CD4-positive, alpha-beta T cell treated with Interleukin-4 for 1 hour (primary cell): ENCODE measurements around the gene CARD11.
"Not testable (repeated sequence)": the region's sequence is repeated elsewhere in the genome, so short reads cannot be mapped to it uniquely, and the experiment has no call there.

ENCODE experiments used
- DNase-seq, 2 donors: peaks; one replicate each; pipeline ENCODE4 v3.0.0-alpha.2; 2020 to 2022

The CARD11 gene

DNA sequence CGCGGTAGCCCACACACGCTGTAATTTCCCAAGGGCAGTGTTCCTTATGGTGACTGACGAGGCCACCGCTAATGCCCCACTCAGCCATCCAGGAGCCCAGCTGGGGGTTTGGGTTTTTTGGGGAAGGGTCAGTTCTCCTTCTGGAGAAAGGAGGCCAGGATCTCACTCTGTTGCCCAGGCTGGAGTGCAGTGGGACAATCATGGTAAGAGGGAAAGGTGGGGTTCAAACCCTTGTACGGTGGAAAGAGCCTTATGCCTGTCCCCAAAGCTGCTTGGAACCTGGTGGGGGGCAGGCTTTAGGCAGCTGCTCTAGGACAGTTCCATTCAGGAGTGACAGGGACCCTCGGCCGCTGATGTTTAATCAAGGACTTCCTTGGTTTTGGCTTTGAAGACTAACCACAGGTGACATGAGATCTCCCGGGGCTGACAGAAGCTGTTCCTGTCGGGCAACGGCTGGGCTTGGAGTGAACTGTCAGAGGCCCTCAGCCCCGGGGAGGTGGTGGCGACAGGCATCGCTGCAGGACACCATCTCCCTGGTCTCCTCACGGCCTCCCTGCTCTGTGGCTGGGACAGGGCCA lies 84.5 kb downstream of the CARD11 start:
- DNase-seq: no peak

DNA sequence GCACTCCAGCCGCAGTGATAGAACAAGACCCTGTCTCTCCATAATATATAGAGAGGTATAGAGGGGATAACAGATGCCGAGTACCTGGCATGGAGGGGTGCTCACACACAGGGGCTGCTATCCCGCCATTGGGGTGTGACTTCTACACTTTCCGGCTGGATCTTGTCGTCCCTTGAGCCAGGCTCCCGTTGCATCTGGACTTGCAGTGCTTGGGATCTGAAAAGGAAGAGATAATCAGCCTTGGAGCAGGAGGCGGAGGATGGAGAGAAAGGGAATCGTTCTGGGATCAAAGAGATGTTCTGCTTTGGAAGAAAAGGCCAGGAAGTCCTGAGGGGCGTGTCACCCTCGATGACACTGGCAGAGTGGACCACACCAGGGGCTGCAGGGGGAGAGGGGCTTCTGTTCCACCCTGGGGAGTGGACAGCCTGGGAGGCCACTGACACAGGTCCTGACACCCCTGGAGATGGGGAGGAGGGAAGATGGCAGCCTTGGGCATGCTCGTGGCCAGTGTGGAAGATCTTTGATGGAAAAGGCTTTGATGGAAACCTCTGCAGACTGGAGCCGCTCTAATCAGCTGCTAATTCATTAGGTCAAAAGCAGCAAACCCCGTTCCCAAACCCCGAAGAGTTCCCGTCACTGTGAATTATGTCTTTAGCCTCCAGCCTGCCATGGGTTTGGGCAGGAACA lies 85.1 kb downstream of the CARD11 start:
- no peak for DNase-seq

DNA sequence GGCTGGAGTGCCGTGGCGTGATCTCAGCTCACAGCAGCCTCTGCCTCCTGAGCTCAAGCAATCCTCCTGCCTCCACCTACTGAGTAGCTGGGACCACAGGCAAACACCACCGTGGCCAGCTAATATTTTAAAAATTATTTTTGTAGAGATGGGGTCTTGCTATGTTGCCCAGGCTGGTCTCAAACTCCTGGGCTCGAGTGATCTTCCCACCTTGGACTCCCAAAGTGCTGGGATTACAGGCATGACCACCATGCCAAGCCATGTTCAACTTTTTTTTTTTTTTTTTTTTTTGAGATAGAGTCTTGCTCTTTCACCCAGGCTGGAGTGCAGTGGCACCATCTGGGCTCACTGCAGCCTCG lies 86.3 kb downstream of the CARD11 start:
- DNase-seq: not testable (repeated sequence)

DNA sequence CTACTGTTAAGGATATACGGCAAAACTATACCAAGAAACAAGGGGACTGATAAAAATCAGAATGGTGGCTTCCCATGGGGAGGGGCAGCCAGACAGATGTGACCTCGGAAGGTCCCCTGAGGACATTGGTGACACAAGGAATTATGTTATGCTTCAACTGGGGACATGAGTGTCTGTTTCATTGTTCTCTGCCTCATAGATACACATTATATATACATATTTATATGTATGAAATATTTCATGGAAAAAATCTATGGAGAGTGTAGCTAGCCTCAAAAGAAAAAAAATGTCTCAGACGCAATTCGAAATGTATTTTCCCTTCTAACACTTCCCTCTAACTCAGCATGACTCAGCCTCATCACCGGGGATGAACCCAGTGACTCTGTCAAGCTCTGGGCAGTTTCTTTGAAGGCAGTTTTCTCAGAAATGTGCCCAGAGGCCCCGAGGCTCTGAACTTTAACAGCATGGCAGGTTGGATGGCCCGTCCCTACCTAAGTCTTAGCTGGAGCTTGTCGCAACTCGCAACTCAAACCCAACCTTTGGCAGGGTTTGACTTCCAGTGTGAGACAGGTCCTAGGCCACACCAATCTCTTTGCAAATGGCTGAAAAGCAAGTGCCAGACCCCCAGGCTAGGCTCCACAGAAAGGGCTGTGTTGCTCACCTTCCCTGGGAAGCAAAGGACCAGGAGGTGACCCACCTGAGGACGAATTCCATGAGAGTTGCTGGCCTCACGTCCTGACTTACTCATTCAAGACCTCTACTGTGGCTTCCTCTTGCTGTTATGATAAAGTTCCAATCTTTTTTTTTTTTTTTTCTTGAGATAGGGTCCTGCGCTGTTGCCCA lies 86.9 kb downstream of the CARD11 start:
- peak; percentile 38 to 71 for DNase-seq

DNA sequence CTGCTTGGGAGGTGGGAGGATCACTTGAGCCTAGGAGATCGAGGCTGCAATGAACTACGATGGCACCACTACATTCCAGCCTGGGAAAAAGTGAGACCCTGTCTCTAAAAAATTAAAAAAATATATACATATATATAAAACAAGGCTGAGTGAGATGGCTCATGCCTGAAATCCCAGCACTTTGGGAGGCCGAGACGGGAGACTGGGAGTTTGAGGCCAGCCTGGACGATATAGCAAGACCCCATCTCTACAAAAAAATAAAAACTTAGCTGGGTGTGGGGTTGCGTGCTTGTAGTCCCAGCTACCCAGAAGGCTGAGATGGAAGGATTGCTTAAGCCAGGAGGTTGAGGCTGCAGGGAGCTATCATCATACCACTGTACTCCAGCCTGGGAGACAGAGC lies 87.6 kb downstream of the CARD11 start:
- no peak for DNase-seq

DNA sequence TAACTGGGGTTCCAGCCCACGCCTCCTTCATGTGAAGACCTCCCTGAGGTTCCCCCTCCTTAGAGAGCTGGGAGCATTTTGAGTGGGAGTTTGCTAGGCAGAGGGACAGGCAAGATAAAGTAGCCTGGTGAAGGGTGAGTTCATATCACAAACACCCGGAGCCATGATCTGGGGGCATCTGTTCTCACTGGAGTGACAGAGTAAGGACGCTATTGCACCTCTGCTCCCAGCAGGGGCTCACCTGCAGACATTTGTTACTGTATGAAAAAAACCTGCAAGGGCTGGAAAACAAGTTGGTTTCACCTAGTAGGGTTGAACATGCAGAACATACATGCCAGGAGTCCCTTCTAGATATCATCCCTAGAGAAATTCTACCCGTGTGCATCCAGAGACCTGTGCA lies 88.4 kb downstream of the CARD11 start:
- DNase-seq: no peak

DNA sequence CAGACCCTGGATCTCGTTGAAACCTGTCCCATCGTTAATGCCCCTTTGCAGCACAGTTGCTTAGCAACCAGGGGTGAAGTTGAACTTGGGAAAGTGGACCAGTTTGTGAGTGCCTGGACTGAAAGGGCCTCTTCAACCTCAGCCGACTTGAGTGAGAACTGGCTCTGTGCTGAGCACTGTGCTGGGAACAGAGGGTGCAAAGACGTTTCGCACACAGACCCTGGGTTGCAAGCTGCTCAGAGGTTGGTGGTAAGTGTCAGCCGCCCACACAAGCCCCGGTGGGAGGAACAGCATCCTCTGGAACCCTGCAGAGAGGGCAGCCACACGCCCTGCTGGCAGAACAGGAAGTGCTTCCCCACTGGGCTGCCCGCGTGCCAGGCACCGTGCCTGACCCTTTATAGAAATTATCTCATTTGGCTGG lies 89.2 kb downstream of the CARD11 start:
- DNase-seq: peak; percentile 35 to 43

DNA sequence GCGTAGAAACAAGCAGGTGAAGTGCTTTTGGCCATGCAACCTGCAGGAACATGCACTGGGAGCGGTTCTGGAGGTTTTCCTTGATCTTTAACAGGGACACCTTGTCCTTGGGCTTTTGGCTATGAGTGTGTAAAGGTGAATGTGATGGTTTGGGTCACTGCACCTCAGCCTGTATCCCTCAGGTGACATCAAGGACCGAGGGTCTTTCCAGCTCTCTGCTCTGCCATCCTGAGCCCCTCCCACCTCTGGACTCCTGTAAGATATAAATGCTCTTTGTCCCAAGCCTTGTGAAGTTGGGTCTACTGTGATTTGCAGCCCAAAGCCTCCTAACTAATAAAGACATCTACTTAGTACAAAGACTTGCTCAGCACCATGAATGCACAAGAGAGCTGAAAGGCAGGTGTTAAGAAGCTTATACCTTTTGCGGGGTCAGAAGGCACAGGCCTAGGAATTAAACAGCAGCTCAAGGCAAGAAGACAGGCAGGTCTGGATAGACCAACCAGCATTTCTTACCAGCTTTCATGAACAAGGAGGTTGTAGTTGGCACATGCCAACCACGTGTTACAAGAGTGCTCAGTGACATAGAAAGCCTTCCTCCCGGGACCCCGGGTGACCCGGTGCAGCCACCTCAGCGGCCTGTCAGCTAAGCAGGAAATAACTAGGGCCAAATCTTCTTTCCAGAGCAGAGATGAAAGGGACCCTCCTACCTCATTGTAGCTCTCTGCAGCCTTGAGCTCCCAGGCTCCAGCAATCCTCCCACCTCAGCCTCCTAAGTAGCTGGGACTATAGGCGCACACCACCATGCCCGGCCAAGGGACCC lies 89.9 kb downstream of the CARD11 start:
- DNase-seq: peak in 1 of 2 donors; percentile 21

DNA sequence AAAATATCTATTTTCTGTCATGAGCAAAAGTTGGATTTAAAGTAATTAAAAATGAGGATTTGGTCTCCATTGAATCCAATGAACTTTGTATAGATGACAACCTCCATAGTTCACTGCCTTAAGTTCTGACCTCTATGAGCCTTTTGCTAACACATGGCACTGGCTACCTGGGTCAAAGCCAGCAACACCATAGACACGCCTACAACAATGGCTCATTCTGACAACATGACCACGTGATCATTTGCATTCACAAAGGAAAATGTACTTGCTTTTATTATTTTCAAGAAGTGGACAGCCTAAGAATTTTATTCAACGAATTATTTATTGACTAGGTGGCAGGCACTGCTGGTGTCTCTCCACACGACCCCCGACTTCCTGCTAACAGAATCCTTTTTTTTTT lies 90.6 kb downstream of the CARD11 start:
- DNase-seq: no peak

DNA sequence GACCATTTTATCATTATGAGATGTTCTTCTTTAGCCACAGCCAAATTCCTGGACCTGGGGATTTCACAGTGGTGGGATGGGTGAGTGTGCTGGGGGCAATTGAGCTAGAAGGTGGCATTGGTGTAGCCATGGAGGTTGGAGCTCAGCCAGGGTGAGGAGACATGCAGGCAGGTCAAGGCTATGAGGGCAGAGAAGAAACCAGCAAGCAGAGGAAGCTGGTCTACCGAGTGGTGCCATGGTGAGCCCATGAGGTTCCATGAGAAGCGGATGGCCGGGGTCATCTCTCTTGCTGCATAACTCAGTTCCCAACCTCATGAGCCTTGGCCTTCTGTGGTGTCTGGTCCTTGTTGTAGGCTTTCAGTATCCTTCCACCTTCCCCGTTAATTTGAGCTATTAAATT lies 91.4 kb downstream of the CARD11 start:
- no peak for DNase-seq

DNA sequence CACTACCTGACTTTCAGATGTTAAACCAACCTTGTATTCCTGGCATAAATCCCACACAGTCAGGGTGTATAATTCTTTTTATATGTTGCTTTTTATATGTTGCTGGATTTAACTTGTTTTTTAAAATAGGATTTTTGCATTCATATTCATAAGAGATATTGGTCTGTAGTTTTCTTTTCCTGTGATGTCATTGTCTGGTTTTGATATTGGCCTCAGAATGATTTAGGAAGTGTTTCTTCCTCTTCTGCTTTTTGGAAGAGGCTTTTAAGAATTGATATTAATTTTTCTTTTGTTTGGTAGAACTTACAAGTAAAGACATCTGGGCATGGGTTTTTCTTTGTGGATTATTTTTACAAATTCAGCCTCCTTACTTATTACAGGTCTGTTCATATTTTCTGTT lies 93.1 kb downstream of the CARD11 start:
- DNase-seq: no peak

DNA sequence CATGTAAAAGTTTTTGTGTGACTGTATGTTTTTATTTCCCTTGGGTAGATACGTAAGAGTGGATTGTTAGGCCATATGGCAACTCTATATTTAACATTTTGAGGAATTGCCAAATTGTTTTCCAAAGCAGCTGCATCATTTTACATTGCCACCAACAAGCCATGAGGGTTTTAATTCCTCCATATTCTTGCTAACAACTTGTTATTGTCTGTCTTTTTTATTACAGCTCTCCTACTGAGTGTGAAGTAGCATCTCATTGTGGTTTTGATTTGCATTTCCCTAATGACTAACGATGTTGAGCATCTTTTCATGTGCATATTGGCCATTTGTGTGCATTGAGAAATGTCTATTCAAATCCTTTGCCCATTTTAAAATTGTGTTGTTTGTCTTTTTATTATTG lies 94.9 kb downstream of the CARD11 start:
- no peak for DNase-seq

DNA sequence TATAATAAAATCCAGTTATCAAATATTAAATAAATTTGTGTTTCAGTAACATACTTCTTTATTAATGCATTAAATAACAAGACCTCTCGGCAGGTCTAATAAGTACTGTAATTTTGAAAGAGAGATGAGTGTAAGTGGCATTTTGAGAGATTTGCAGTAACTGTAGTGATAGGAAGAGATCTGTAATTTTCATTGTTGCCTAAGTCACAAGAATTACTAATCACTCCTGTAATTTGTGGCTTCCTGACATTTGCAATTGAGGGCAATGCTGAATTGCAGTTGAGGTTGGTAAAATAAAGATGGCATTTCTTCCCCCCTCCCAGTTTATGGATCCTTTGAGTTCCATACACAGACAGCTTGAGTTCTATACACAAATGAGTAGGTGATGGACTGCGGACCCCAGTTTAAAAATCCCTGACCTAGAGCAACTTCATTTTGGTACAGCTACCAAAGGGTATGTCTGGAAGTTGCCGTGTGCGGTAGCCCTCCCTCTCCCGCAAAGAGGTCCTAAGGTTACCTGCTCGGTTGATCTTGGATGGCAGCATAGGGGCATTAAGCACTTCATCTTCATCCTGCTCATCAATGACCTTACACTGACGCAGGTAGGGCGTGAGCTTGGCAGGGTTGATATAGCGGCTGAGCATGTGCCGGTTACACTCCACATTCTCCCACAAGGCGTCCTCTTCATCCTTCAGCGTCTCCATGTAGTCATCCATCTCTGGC lies 96.4 kb downstream of the CARD11 start:
- DNase-seq: no peak

DNA sequence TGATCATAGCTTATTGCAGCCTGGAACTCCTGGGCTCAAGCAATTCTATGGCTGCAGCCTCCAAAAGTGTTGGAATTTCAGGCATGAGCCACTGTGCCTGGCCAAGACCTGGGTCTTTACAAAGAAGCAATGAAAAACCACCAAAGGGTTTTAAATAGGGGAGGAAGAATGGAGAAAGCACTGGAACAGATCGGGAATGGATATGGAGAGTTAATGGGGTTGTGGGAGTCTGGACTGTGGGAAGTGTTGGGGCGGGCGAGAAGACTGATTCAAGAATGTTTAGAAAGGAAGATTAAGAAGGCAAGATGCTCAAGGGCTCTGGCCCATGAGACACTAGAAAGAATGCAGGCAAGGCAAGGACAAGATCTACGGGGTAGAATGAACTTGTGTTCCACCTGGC lies 98.5 kb downstream of the CARD11 start:
- no peak for DNase-seq

DNA sequence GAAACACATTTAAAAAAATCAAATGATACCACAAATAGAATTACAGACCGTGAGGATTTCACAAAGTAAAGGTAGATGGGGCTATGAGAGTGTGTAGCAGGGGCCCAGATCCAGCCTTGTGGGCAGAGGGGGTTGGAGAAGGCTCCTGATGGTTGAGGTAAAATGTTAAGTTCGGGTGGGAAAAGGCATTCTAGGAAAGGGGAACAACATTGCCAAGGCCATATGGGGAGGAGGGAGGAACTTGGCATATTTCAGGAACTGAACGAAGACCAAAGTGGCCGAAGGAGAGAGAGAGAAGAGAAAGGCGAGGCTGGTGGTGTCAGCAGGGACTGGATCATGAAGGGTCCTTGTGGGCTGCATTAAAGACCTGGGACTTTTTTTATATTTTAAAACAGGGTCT lies 98.9 kb downstream of the CARD11 start:
- no peak for DNase-seq

DNA sequence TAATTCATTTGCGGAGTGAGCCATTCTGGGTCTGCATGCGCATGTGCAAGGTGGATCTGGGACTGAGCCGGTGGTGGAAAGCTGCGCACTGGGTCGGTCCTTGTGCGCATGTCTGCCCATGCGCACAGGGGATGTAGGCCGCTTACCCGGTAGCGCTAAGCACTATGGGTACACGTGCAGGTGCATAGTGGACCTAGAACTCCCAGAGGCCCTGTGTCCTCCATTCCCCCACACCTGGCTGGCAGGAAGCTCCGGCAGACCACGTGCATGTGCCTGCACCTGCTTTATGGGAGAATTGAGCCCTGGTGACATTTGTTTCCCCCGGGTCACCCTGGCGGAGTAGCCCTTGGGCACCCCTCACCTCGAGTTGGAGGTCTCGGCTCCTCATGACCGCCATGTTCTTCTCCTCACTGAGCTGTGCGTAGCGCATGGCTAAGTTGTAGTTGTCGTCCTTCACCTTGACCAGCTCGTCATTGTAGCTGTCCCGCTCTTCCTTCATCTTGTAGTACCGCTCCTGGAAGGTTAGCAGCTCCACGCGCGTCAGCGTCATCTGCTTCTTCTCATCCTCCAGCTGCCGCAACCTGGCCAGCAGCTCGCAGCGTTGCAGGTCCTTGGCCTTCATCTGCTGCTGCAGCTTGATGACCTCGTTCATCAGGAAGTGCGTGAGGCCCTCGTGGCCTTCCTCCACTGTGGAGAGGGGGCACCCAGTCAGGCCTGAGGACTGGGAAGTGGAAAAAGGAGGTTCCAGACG lies 99.6 kb downstream of the CARD11 start:
- DNase-seq: no peak

DNA sequence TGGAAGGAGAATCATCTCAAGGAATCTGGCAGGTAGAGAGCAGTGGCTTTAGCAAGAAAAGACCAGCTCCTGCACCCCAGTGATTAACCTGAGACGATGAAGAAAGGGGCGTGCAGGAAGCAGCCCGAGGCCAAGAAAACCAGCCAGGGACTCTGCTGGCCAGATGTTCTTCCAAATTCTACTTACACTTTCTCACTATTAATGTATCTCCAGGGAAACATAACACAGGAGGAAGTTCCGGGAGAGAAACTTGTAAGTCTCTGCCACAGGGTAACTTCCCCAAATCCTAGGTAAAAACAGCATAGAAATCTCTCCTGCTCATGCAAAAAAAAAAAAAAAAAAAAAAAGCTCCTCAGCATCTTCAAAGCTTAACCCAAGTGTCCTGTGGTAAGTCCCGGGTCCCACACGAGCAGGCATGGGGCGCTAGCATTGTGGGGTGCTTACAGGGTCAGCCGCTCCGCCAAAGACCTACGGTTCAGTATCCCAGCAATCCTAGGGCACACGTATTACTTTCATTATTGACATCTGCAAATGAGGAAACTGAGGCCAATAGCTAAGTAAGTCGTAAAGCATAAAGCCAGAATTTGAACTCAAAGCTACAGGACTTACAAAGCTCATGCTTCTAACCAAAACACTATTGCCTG lies 102.3 kb downstream of the CARD11 start:
- DNase-seq: no peak

DNA sequence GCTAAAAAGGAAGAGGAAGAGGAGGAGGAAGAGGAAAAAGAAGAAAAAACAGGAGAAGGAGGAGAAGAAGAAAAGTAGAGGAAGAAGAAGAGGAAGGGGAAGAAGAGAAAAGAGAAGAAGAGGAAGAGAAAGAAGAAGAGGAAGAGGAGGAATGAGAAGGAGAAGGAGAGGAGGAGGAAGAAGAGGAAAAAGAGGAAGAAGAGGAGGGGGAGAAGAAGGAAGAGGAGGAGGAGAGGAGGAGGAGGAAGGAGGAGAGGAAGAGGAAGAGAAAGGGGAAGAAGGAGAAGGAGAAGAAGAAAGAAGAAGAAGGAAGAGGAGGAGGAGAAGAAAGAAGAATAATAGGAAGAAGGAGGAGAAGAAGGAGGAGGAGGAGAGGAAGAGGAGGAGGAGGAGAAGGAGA lies 103.2 kb downstream of the CARD11 start:
- no peak for DNase-seq

DNA sequence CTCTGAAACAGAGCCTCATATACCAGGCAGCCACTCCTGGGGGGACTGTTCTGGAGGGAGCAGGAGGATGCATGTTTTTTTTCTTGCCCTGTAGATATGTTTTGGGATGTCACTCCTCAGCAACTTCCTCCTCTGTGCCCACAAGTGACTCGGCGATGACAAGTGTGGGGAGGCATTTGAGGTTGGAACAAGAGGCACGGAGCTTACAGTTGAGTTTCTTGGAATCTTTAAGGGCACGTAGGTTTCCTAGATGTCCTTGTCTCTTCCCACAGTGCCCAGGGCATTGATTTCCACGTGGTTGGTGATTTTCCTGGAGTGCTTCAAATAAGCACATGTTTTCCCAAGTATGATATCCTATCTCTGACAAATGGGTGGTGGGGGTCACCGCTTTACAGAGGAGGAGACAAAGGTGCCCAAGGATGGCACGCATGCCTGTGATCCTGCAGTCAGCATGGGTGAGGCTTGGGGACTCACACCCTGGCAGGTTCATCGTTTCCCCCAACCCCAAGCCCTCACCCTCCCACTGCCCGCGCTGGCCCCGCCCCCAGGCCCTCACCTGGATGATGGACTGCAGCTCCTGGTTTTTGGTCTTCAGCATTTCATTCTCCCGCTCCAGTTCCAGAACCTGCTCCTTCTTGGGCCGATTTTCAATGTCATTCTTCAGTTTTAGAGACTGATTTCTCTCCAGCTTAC lies 104.3 kb downstream of the CARD11 start:
- DNase-seq: no peak

DNA sequence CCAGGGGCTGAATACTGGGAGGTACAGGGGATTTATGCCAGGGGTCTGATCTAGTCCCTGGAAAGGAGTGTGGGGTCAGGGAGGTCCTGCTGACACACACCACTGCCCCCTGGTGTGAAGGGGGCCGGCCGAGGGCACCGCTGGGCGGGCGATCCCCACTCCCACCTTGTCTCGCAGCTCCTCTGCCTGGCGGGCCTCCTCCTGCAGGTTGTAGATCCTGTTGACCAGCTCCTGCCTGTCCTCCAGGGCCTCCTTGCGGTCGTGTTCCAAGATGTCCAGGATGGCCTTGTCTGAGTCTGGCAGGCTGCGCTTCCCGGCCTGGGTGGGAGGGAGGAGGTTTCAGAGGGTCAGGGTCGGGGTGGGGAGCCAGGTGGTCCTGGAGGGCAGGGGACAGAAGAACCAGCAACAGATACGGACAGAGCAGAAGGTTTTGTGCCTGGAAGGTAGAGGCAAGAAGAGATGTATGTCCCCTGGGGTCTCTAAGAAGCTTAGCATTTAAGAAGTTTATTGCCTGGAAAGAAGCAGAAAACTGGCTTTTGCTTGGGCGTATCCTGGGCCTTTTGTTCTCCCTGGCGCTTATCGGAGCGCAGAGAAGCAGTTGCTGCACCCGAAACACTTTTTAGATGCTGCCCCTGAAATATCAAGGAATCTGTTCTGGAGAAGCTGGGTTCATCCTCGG lies 105.0 kb downstream of the CARD11 start:
- no peak for DNase-seq
